Measurements from ENCODE around the gene TRIL.

DNA sequence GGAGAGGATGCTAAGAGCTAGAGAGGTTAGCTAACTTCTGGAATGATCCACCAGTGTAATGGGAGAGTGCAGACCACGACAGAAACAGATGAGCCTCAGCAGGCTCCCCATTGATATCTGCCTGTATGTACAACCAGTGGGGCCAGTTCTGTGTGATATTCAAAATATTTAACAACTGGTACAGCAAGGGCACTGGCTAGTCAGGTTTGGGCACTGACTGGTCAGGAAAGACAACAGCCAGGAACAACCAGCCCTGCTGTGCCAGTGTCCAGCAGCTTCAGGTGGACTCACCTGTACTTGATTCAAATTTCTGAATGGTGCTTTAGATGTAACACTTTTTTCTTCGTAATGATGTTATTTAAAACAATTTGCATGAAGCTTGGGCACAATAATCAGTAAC is 5.9 kb upstream of the TRIL start:
- TF ChIP-seq, protein P1, sequence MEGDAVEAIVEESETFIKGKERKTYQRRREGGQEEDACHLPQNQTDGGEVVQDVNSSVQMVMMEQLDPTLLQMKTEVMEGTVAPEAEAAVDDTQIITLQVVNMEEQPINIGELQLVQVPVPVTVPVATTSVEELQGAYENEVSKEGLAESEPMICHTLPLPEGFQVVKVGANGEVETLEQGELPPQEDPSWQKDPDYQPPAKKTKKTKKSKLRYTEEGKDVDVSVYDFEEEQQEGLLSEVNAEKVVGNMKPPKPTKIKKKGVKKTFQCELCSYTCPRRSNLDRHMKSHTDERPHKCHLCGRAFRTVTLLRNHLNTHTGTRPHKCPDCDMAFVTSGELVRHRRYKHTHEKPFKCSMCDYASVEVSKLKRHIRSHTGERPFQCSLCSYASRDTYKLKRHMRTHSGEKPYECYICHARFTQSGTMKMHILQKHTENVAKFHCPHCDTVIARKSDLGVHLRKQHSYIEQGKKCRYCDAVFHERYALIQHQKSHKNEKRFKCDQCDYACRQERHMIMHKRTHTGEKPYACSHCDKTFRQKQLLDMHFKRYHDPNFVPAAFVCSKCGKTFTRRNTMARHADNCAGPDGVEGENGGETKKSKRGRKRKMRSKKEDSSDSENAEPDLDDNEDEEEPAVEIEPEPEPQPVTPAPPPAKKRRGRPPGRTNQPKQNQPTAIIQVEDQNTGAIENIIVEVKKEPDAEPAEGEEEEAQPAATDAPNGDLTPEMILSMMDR (IDR thresholded peaks at IDR 0.05) = no peak
- TF ChIP-seq ESRRA (IDR thresholded peaks at IDR 0.05; ENCODE audit: borderline replicate concordance, low read length) (no peak), CBX2 (IDR thresholded peaks at IDR 0.05; ENCODE audit: borderline replicate concordance, low read depth) (no peak), MAFK (IDR thresholded peaks at IDR 0.05; ENCODE audit: partially characterized antibody) (no peak), HOXB5 (CRISPR knock-in tag; IDR thresholded peaks at IDR 0.05) (no peak), PHF8 (IDR thresholded peaks at IDR 0.05; ENCODE audit: borderline replicate concordance, low read depth) (no peak), HMGXB4 (CRISPR knock-in tag; IDR thresholded peaks at IDR 0.05; ENCODE audit: borderline replicate concordance) (no peak), NFE2L2 (conservative IDR thresholded peaks at IDR 0.05; ENCODE audit: low read length) (no peak), KDM1A (IDR thresholded peaks at IDR 0.05; ENCODE audit: low read depth) (no peak), USF2 (IDR thresholded peaks at IDR 0.05) (no peak)
